HG02571 (cell line): Measurements from ENCODE around the gene ADPRH.

Experiments
- ATAC-seq: cut with Tn5 transposase; IDR thresholded peaks from one replicate; pipeline ENCODE4 v1.9.1; 2021; ENCODE audit warnings: mild to moderate bottlenecking, moderate library complexity; ENCODE audit not compliant: unreplicated experiment

The ADPRH gene

GRCh38 chr3:119627461-119627860 is 48.2 kb downstream of the ADPRH start:
- no peak for ATAC-seq

GRCh38 chr3:119628390-119628789 is 49.1 kb downstream of the ADPRH start:
- ATAC-seq: peak; percentile 67

- ATAC-seq: peak; percentile 32
These were observed 49.6 kb downstream of the ADPRH start for GRCh38 chr3:119628816-119629445.

DNA sequence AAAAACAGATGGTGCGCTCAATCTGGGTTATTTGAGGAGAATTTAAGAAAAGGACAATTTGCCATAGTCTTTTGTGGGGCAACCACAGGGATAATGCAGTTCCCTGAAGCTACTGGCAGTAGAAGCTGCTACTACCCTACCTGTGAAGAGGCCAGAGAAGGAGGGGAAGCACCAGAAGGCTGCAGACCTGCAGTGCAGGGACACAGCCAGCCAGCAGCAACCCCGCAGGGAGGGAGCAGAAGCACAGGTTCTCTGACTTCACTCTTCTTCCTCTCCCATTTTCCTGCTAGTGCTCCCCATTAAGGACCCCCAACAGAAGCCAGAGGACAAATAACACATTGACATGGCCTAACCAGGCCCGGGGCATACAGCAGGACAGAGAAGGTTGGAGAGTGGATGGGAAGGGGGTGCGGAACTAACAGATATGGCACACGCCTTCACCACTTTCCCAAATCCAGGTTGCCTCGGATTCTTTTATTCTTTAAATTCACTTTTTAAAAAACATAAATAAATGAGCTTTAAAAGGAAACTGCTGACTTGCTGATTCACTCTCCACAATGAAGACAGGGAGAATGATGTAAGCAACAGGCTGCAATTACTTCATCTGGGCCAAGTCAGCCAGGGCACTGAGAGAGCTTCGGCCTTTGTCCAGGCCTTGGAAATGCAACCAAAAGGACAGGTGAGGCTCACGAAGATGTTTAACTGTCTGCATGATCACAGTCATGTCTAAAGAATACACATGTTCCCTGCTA is 51.0 kb downstream of the ADPRH start:
- ATAC-seq: no peak

GRCh38 chr3:119630880-119631329 is 51.6 kb downstream of the ADPRH start:
- no peak for ATAC-seq

DNA sequence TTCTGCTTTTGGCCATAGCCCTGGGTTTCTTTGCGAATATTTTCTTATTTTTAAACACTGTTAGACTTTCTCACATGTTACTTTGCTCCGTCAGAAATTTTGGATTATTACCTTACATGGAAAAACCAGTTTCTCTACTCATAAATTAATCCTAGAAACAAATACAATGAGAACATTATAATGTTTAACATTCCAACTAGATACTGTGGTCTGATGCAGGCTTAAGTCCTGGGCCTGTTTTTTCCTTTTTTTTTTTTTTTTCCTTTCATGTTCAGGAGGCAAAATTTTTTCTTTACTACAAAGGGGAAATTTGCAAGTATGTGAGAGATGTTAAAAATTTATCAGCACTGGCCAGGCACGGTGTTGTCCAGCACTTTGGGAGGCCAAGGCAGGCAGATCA is 52.2 kb downstream of the ADPRH start:
- ATAC-seq: no peak

- ATAC-seq: no peak
These were observed 52.9 kb downstream of the ADPRH start for GRCh38 chr3:119632216-119632615.

DNA sequence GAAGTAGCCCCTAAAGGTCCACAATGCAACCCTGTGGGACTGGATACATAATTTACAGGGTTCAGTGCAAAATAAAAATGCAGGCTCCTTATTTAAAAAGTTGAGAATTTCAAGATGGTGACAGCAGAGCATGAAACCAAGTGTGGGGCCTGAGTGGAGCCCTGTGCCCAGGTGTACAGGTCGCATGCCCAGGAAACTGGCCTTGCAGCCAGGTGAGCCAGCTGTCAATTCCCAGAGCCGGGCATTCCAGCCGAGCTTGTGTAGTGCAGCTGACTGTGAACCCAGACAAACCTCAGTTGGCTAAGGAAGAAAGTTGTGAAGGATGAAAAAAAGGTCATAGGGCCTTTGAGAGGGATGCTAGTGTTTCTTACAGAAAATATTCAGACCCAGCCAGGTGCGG is 53.5 kb downstream of the ADPRH start:
- no peak for ATAC-seq

DNA sequence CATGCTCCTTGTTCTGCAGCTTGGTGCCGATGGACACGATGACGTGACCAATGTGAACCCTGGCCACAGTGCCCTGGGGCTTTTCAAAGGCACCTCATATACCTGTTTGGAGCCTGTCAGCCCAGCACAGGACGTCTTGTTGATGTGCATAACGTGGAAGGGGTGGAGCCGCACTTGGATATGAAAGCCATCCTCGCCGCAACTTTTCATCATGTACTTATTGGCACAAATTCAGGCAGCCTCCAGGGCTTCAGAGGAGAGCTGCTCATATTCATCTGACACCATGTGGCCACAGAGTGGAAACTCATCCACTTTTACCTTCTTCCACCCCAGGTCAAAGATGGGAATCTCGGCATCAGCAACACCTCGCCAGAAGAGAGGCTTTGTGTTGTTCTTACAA is 56.4 kb downstream of the ADPRH start:
- no peak for ATAC-seq

DNA sequence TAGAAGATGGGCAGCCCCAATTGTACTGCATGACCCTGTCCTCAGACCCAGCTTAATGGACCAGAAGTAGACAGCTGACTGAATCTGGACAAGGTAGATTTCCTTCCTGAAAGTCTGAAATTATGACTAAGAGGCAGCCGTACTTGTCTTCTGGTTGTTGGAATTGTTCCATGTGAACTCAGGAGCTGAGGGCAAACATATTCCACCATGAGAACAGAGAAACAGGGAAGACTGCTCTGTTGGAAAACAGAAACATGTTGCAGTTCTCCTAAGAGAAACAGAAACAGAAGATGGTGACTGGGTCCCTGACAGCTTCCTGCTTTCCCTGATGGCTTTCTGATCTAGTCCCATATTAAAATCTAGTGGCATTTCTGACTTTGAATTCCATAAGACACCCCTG is 57.0 kb downstream of the ADPRH start:
- no peak for ATAC-seq

DNA sequence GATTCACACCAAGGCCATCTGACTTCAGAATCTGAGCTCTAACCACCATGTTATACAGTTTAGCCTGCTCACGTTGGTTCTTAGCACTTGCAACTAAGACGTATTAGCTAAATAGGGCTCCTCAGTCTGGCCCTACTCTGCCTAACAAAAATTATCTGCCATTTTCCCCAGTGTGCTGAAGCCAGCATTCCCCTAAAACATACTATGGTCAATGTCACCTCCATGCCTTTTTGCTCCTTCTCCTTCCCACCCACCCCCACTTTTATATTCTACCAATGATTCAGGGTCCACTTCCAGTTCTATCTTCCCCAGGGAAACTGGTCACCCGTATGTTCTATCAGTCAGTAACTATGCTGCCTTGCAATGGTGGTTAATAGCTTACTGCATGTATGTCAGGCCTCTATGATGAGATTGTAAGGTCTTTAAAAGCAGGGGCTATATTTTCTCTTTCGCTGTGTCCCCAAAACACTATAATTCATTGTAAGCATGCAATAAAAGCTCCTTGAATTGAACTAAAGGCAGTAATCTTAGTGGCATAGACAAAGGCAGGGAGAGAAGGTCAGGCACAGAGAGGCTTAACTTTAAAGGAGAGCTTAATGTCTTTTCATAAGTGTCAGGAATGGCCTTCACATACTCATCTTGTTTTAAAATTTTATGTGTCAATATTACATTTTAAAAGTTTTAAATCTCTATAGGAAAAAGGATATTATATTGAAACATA is 57.8 kb downstream of the ADPRH start:
- no peak for ATAC-seq

DNA sequence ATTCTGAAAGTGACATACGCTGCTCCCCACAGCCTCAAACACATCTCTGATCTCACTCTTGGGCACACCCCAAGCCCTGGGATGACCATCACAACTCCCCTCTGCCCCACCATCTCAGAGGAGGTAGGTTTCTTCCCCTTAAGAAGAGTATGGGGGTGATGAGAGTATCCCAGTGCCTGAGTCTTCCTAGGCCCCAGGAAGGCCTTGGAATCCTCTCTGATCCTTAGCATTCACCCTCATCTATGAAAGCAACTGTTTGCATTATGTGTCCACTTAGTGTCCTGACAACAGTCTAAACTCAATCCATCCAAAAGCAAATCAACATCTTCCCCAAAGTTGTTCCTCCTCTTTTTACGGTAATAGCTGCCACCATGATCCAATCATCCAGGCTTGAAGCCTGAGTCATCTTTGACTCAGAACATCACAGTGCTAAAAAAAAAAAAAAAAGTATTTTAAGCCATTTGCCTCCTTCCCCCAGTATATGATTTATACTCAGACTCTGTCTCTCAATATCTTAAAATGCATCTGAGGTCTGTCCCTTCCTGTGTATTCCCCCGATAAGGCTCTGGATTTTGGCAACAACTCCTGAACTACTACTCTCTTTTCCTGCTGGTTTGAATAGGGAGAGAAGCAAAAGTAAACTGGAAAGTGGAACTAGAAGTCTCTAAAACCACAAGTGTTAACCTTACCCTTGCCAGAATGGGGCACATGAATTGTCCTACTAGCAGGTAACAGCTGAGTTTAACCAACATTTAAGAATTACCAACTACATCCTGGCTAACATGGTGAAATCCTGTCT is 58.6 kb downstream of the ADPRH start:
- peak; percentile 30 for ATAC-seq
